Loucy (cell line): ENCODE data around the gene FAF1.

Experiments used
- H2AFZ ChIP-seq: fragments of 200-600 bp; sonication (generic); 2 replicates; pipeline ENCODE4 v1.6.0; 2016; ENCODE audit warnings: antibody characterized with exemption, mild to moderate bottlenecking, low read length, moderate library complexity
- H3F3A ChIP-seq: fragments of 200-600 bp; 2 replicates; pipeline ENCODE4 v1.6.0; 2016; ENCODE audit warnings: antibody characterized with exemption, low read depth, mild to moderate bottlenecking
- H3K27me3 ChIP-seq: fragments of 200-600 bp; sonication (generic); 2 replicates; pipeline ENCODE4 v1.6.1; 2014; ENCODE audit warnings: low read length, mild to moderate bottlenecking; ENCODE audit not compliant: insufficient read depth, poor library complexity, severe bottlenecking
- H3K36me3 ChIP-seq: fragments of 200-600 bp; sonication (generic); 2 replicates; pipeline ENCODE4 v1.6.1; 2016; ENCODE audit warnings: low read length; ENCODE audit not compliant: insufficient read depth
- H3K4me1 ChIP-seq: fragments of 200-600 bp; sonication (generic); 2 replicates; pipeline ENCODE4 v1.5.1; 2014; ENCODE audit warnings: low read length, mild to moderate bottlenecking; ENCODE audit not compliant: insufficient read depth, poor library complexity, severe bottlenecking
- H3K4me2 ChIP-seq: fragments of 200-600 bp; sonication (generic); 2 replicates; pipeline ENCODE4 v1.6.0; 2014; ENCODE audit warnings: antibody characterized with exemption, low read length, low read depth, mild to moderate bottlenecking; ENCODE audit not compliant: poor library complexity, severe bottlenecking
- H3K4me3 ChIP-seq: fragments of 200-600 bp; sonication (generic); 2 replicates; pipeline ENCODE4 v1.5.1; 2014; ENCODE audit warnings: low read length, mild to moderate bottlenecking, mixed read lengths; ENCODE audit not compliant: poor library complexity, severe bottlenecking
- H3K79me2 ChIP-seq: fragments of 200-600 bp; sonication (generic); 2 replicates; pipeline ENCODE4 v1.6.1; 2014; ENCODE audit warnings: low read length; ENCODE audit not compliant: insufficient read depth
- H3K9ac ChIP-seq: fragments of 200-600 bp; sonication (generic); 2 replicates; pipeline ENCODE4 v1.6.0; 2014; ENCODE audit warnings: mild to moderate bottlenecking, low read depth, low read length, moderate library complexity; ENCODE audit not compliant: poor library complexity, severe bottlenecking
- H3K9me2 ChIP-seq: fragments of 200-600 bp; sonication (generic); replicated peaks from 2 replicates; pipeline ENCODE4 v1.6.1; 2016; ENCODE audit warnings: low read depth, low read length, mixed read lengths
- H3K9me3 ChIP-seq: fragments of 200-600 bp; sonication (generic); 2 replicates; pipeline ENCODE4 v1.6.1; 2014; ENCODE audit warnings: mild to moderate bottlenecking, antibody characterized with exemption, low read length, low read depth; ENCODE audit not compliant: insufficient read depth
- H4K20me1 ChIP-seq: fragments of 200-600 bp; sonication (generic); 2 replicates; pipeline ENCODE4 v1.6.0; 2014; ENCODE audit warnings: antibody characterized with exemption, low read length, mild to moderate bottlenecking; ENCODE audit not compliant: insufficient read depth, poor library complexity, severe bottlenecking
- EZH2phosphoT487 ChIP-seq: fragments of 200-600 bp; IDR thresholded peaks from 2 replicates; pipeline ENCODE4 v1.6.1; 2018; ENCODE audit warnings: antibody characterized with exemption, mild to moderate bottlenecking, moderate library complexity, borderline replicate concordance
- TF ChIP-seq, protein P1 (sequence below): fragments of 200-600 bp; sonication (generic); conservative IDR thresholded peaks from 2 replicates; pipeline ENCODE4 v1.5.1; 2014; ENCODE audit warnings: mild to moderate bottlenecking, antibody characterized with exemption, low read length

FAF1 gene

DNA sequence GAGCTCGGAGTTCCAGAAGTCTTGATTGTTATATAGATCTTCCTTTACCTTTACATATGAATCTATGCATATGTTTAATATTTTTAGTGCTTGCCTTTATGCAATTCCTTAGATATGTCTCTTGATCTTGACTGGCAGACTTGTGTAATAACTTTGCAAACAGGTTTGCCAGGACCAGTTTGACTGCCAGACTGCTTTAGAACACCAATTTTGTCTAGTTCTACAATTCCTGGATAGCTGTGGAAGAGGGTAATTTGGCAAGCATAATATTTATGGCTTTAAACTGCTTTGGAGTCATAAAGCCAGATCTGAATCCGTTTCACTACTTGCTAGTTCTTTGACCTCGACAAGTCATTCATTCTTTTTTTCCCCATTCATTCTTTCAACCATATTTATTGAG lies 250.0 kb downstream of the FAF1 start:
- H4K20me1 ChIP-seq, result no peaks in the 10 kb centered on the region

DNA sequence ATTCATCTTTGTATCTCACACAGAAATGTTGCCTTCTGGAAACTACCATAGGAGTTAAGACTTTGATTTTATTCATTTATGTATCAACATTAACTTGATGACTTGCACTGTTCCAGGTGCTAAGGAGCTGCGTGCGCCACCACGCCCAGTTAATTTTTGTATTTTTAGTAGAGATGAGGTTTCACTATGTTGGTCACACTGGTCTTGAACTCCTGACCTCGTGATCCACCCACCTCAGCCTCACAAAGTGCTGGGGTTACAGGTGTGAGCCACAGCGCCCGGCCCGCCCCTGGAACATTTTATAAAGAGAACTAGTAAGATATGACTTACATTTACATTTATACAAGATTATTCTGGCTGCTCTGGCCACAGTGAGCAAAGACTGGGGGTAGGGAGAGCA lies 252.2 kb downstream of the FAF1 start:
- no peaks in the 10 kb centered on the region for H3K79me2 ChIP-seq
- H3K27me3 ChIP-seq, result no peaks in the 10 kb centered on the region
- no peaks in the 10 kb centered on the region for H3K9me3 ChIP-seq
- no peaks in the 10 kb centered on the region for H3F3A ChIP-seq
- no peak overlapping the region for H3K9ac ChIP-seq
- H3K4me3 ChIP-seq, result no peak overlapping the region
- no peaks in the 10 kb centered on the region for H3K9me2 ChIP-seq
- H2AFZ ChIP-seq, result no peak overlapping the region
- peaks cover 5% of the 10 kb centered on the region for H4K20me1 ChIP-seq
- H3K4me1 ChIP-seq, result no peaks in the 10 kb centered on the region
- TF ChIP-seq, protein P1, sequence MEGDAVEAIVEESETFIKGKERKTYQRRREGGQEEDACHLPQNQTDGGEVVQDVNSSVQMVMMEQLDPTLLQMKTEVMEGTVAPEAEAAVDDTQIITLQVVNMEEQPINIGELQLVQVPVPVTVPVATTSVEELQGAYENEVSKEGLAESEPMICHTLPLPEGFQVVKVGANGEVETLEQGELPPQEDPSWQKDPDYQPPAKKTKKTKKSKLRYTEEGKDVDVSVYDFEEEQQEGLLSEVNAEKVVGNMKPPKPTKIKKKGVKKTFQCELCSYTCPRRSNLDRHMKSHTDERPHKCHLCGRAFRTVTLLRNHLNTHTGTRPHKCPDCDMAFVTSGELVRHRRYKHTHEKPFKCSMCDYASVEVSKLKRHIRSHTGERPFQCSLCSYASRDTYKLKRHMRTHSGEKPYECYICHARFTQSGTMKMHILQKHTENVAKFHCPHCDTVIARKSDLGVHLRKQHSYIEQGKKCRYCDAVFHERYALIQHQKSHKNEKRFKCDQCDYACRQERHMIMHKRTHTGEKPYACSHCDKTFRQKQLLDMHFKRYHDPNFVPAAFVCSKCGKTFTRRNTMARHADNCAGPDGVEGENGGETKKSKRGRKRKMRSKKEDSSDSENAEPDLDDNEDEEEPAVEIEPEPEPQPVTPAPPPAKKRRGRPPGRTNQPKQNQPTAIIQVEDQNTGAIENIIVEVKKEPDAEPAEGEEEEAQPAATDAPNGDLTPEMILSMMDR, result no peak
- TF ChIP-seq EZH2phosphoT487, result no peak
- H3K36me3 ChIP-seq, result 0 out of 2 replicates have a peak, but pooled peaks cover 3% of the 10 kb centered on the region
- no peak overlapping the region for H3K4me2 ChIP-seq

More for the DNA sequence above, 250.0 kb downstream of the FAF1 start:
- Histone ChIP-seq H3F3A (no peaks in the 10 kb centered on the region), H3K79me2 (no peaks in the 10 kb centered on the region), H3K9ac (no peak overlapping the region), H3K36me3 (0 out of 2 replicates have a peak, but pooled peaks cover 3% of the 10 kb centered on the region), H3K9me3 (no peaks in the 10 kb centered on the region), H3K27me3 (no peaks in the 10 kb centered on the region), H3K4me3 (no peak overlapping the region), H3K4me2 (no peak overlapping the region), H3K4me1 (no peaks in the 10 kb centered on the region), H2AFZ (no peak overlapping the region), H3K9me2 (no peaks in the 10 kb centered on the region)
- no peak for TF ChIP-seq EZH2phosphoT487
- TF ChIP-seq, protein P1, result no peak

DNA sequence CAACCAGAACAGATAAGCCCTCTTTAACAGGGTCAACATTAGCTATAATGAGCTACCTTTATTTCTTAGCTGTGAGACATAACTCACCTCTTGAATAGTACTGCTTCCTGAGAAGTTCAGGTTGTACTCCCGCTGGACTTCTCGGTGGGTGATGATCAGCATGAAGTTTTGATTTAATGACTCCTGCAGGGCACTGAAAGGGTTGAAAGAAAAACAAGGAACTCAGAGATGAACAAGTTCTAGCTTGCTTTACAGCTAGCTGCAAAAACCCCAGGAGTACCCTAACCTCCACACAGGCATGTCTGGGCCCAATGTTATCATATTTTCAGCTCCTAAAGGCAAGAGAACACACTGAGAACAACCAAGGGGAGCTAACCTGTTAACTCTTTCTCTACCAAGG lies 254.4 kb downstream of the FAF1 start:
- no peaks in the 10 kb centered on the region for H3K79me2 ChIP-seq
- H3K9me2 ChIP-seq, result no peaks in the 10 kb centered on the region
- peaks cover 5% of the 10 kb centered on the region for H4K20me1 ChIP-seq
- TF ChIP-seq, protein P1, result no peak
- no peak for TF ChIP-seq EZH2phosphoT487
- no peaks in the 10 kb centered on the region for H3K4me1 ChIP-seq
- 0 out of 2 replicates have a peak, but pooled peaks cover 3% of the 10 kb centered on the region for H3K36me3 ChIP-seq
- no peak overlapping the region for H2AFZ ChIP-seq
- no peak overlapping the region for H3K4me3 ChIP-seq
- H3K27me3 ChIP-seq, result no peaks in the 10 kb centered on the region
- no peak overlapping the region for H3K9ac ChIP-seq
- H3K4me2 ChIP-seq, result no peak overlapping the region
- H3K9me3 ChIP-seq, result no peaks in the 10 kb centered on the region
- no peaks in the 10 kb centered on the region for H3F3A ChIP-seq
